SK-N-MC (cell line): Measurements from ENCODE around the gene RNF130.

Experiments used
- EZH2 ChIP-seq: fragments of 200-600 bp; sonication (generic); IDR thresholded peaks from one replicate; pipeline ENCODE4 v1.6.1; 2017; ENCODE audit warnings: antibody characterized with exemption
- FOXP2 ChIP-seq: optimal IDR thresholded peaks from 2 replicates; pipeline ENCODE3; 2011; ENCODE audit warnings: mild to moderate bottlenecking, moderate library complexity; ENCODE audit not compliant: insufficient read depth; ENCODE audit errors: extremely low read length, control extremely low read depth
- POLR2AphosphoS5 ChIP-seq: IDR thresholded peaks from 2 replicates; pipeline ENCODE4 v1.6.1; 2012; ENCODE audit warnings: mild to moderate bottlenecking, low read depth, low read length, borderline replicate concordance

- TF ChIP-seq EZH2, result no peak
- no peak for TF ChIP-seq POLR2AphosphoS5
- TF ChIP-seq FOXP2, result no peak
Measured at GRCh38 chr5:180053061-180053602, 18.4 kb downstream of the RNF130 start.
